Stimulated activated naive B cell treated with anti-CD40 and anti-IgM and Interleukin-4, amounts not matched to agents 10 μg/mL and 1 μg/mL and 100 μg/mL, for 72 hours (primary cell): ENCODE measurements around the gene SH3D21.

Experiments used
- ATAC-seq, 2 donors: fragments of 150-1000 bp; cut with Tn5 transposase; replicated peaks; 2 replicates each; pipeline ENCODE4 v1.10.0; 2021; ENCODE audit warnings: moderate library complexity in 1 of 2
- DNase-seq: peaks from one replicate; pipeline ENCODE4 v3.0.0; 2021
- H3K27ac Mint-ChIP-seq: one replicate; pipeline ENCODE4 v1.8.0; 2022; ENCODE audit warnings: mild to moderate bottlenecking, mixed read lengths
- H3K27me3 Mint-ChIP-seq, 2 donors: one replicate each; pipeline ENCODE4 v1.8.0; 2022; ENCODE audit warnings: mixed read lengths in 2 of 2
- H3K36me3 Mint-ChIP-seq, 2 donors: one replicate each; pipeline ENCODE4 v1.8.0; 2022; ENCODE audit warnings: mixed read lengths in 2 of 2, mild to moderate bottlenecking in 1 of 2
- H3K4me1 Mint-ChIP-seq, 2 donors: one replicate each; pipeline ENCODE4 v1.8.0; 2022; ENCODE audit warnings: mixed read lengths in 2 of 2, mild to moderate bottlenecking in 1 of 2
- H3K4me3 Mint-ChIP-seq, 2 donors: one replicate each; pipeline ENCODE4 v1.8.0; 2022; ENCODE audit warnings: mild to moderate bottlenecking in 2 of 2, mixed read lengths in 2 of 2, moderate library complexity in 1 of 2
- H3K9me3 Mint-ChIP-seq, 2 donors: one replicate each; pipeline ENCODE4 v1.8.0; 2022; ENCODE audit warnings: mixed read lengths in 2 of 2, mild to moderate bottlenecking in 1 of 2

The SH3D21 gene

DNA sequence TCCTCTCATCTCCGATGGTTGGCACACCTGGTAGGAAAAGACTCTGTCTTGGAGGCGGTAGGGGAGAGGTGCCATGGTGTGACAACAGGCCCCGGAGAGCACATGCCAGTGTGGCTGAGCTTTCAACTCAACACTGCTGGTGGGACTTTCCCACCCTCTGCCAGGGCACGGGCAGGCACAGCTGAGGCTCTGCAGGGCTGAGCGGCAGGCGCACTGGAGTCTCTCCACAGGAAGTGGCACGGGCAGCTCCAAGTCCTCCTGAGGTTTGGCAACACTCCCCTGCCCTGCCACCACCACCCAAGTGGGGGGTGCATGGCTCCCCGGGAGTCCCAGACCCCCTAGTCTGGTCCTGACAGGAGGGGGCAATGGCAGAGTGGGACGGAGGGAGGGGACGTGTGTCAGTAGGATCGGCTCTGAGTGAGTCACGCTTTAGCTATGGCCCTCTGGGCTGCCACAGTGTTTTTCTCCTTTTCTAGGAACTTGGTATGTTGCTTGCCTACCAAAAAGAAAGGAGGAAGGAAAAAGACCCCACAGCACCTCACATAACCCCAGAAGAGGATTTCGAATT lies 44.6 kb downstream of the SH3D21 start:
- H3K4me1 Mint-ChIP-seq: peaks cover 31 to 39% of the 10 kb centered on the region in 2 donors
- DNase-seq (no peak), ATAC-seq (peak; percentile 77 to 81)
- H3K36me3 Mint-ChIP-seq: peaks cover 44 to 64% of the 10 kb centered on the region in 2 donors
- H3K9me3 Mint-ChIP-seq: no peaks in the 10 kb centered on the region
- peak overlapping the region; percentile 32 for H3K27ac Mint-ChIP-seq
- peak overlapping the region in 1 of 2 donors; percentile 37 for H3K4me3 Mint-ChIP-seq
- no peaks in the 10 kb centered on the region for H3K27me3 Mint-ChIP-seq

DNA sequence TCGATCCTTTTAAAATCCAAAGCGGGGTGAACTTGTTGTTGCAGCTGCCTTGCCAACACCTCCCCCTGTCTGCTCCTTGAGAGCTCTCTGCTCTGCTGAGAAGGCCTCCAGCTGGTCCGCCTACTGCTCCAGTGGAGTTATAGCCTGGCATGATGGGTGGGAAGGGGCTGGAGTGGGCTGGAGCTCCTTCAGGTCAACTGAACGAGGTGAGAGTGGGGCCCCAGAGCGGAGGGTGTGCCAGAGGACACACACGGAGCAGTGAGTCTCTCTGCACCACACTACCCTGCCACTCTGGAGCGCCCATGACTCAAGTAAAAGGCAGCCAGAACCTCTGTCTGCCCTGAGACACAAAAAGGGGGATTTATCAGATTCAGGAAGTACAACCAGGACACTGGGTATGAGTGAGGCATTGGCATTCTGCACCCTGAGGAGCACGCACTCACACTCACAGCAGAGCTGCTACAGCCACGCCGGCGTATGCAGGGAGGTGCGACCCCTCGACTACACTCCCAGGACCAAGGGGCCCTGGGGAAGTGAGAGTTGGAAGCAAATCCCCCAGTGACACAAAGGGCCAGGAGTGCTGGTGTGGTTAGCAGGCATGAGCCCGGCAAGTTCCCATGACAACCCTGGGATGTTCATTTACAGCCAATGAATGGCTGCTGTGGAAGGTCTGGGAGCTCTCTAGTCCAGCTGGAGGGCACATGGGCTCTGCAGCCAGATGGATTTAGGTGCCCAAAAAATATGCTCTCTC lies 45.2 kb downstream of the SH3D21 start:
- peaks cover 41 to 61% of the 10 kb centered on the region in 2 donors for H3K36me3 Mint-ChIP-seq
- H3K4me3 Mint-ChIP-seq: peak overlapping the region in 1 of 2 donors; percentile 37
- ATAC-seq (peak; percentile 4 to 18), DNase-seq (no peak)
- H3K4me1 Mint-ChIP-seq: peaks cover 31 to 39% of the 10 kb centered on the region in 2 donors
- H3K27me3 Mint-ChIP-seq: no peaks in the 10 kb centered on the region
- H3K9me3 Mint-ChIP-seq: no peaks in the 10 kb centered on the region
- peak overlapping the region; percentile 83 for H3K27ac Mint-ChIP-seq

DNA sequence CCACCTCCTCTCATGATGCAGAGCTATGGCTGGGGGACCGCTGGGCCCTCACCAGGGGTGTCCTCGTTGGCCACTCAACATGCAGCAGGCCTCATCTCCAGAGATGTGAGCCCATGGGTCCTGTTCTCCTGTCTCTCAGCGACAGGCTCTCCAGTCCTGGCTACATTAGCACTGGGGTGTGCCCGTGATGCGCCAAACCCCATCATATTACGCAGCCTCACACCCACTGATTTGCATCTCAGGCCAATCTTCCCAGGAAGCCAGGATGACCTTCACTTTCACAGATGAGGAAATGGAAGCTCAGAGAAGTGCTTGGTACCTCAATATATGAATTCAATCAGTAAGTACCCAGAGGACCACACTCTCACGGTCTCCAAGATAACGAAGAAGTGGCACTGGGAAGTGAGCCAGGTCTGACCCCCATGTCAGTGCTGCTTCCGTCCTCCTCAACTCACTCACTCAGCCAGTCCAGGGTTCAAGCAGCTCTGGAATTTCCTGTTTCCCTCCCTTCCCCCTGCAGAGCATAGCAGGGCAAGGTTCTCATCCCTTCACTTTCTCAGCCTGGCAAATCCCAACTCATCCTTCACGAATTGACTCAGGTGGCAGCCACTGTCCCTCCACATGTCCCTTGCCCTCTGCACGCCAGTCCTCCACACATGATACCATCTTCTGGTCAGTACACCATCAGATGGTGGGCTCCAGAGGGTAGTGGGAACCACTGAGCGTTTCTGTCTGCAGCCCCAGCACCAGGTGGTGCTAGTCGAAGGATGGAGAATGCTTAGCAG lies 46.1 kb downstream of the SH3D21 start:
- no peaks in the 10 kb centered on the region for H3K27me3 Mint-ChIP-seq
- H3K4me3 Mint-ChIP-seq: no peak overlapping the region
- no peak overlapping the region for H3K27ac Mint-ChIP-seq
- ATAC-seq (no peak), DNase-seq (no peak)
- peaks cover 31 to 39% of the 10 kb centered on the region in 2 donors for H3K4me1 Mint-ChIP-seq
- H3K36me3 Mint-ChIP-seq: peaks cover 37 to 61% of the 10 kb centered on the region in 2 donors
- no peaks in the 10 kb centered on the region for H3K9me3 Mint-ChIP-seq

DNA sequence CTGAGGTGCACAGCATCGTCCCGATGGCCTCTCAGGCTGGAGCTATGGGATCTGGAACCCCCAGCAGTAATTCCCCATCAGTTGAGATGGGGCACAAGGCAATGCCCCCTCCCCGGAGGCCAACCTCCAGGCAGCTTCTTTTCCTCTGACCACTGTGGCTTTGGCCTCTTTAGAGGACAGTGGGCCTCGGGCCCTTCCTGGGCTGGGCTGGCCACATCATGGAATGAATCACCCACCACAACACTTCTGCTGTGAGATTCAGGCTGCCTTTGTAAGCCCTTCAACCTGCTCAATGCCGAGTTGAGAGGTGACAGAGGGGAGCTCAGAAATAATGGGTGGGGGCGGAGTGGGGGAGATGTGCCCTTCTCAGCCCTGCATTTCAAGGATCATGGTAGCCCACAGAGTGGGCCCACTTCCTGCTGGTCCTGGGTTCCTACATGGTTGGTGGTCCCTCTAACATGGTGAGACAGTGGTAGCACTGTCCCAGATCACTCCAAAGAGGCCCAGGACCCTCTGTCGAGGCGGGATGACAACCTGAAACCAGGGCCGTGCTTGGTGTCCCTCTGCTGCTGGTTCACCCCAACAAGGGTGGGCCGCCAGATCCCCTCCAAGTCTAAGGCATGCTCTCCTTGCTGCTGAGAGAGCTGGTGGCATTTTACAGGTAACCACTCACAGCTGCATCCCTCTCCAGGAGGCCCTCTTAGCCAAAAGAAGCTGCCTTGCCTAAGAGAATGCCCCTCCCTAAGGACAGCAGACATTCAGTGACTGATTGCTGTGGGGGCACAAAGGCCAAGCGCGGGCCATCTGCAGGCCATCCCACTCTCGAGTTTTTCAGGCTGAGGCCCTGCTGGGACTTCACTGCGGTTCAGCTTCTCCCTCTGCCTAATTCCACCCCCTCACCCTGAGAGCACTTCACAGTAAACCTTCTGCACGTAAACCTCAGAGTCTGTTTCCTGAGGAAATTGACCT lies 47.0 kb downstream of the SH3D21 start:
- Mint-ChIP-seq H3K9me3 (no peaks in the 10 kb centered on the region), H3K27ac (no peak overlapping the region), H3K36me3 (peaks cover 39 to 60% of the 10 kb centered on the region in 2 donors), H3K4me3 (no peak overlapping the region), H3K4me1 (peaks cover 31 to 39% of the 10 kb centered on the region in 2 donors), H3K27me3 (no peaks in the 10 kb centered on the region)
- DNase-seq (no peak), ATAC-seq (no peak)

DNA sequence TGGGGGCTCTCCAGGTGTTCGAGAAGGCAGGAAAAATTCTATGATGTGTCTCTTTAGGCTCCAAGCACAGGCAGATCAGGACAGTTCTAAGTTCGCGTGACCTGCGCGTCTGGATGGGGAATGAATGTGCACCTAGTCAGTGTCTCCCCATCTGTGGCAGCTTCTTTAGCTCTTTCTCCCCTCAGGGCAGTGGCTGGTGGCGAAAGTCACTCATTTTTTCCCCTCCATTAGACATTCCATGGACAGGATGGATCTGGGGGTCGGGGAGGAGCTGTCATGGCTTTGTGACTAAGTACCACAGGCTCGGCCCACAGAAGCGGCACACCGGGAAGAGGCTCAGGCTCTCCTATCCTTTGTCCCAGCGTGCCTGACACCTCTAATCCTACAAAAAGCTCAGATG lies 48.3 kb downstream of the SH3D21 start:
- Mint-ChIP-seq H3K9me3 (no peaks in the 10 kb centered on the region), H3K36me3 (peaks cover 42 to 62% of the 10 kb centered on the region in 2 donors), H3K4me3 (no peak overlapping the region), H3K27ac (peak overlapping the region; percentile 17), H3K4me1 (peaks cover 30 to 40% of the 10 kb centered on the region in 2 donors), H3K27me3 (no peaks in the 10 kb centered on the region)
- DNase-seq: no peak
- no peak for ATAC-seq

DNA sequence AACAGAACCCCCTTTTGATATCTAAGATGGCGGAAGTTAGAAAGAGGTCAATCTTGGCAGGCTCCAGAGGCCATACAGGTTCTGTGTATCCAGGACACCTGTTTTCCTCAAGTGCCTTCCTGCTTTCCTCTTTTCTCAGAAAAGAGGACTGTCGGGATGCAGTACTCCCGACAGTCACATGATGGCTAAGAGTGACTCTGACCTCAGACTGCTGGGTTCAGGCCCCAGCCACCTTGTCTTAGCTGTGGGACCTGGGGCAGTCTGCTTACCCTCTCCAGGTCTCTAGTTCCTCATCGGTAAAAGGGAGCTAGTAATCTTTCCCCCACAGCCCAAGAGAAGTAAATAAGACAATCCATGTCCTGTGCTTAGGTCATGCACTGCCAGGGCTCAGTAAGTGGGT lies 49.6 kb downstream of the SH3D21 start:
- H3K9me3 Mint-ChIP-seq: no peaks in the 10 kb centered on the region
- H3K36me3 Mint-ChIP-seq: peaks cover 47 to 61% of the 10 kb centered on the region in 2 donors
- DNase-seq (no peak), ATAC-seq (no peak)
- H3K4me1 Mint-ChIP-seq: peaks cover 29 to 41% of the 10 kb centered on the region in 2 donors
- no peak overlapping the region for H3K4me3 Mint-ChIP-seq
- H3K27ac Mint-ChIP-seq: peak overlapping the region; percentile 70
- H3K27me3 Mint-ChIP-seq: no peaks in the 10 kb centered on the region

DNA sequence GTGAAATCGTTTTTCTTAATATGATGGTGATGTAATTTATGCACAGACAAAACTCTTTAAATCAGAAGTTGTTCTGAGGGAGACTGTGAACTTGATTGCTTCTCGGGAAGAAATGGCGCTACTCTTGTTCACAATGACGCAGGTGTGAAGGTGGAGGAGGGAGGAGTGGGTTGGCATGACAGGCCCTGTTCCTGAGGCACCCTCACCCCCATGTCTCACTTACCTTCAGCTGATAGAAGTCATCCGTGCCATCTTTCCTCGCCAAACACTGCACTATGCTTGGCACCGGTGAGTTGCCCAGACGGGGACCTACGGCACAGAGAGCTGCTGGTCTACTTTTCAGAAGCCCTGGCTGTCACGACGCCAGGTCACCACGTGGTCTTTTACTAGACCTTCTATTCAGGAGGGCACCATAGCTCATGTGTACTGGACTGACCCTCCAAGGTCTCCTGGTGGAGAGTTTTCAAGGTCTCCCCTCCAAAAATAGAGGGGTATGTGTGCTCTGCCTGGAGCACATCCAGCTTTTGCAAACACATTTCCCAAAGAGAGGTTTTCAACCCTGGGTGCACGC lies 52.4 kb downstream of the SH3D21 start:
- DNase-seq (no peak), ATAC-seq (no peak)
- peaks cover 44 to 58% of the 10 kb centered on the region in 2 donors for H3K36me3 Mint-ChIP-seq
- no peaks in the 10 kb centered on the region for H3K9me3 Mint-ChIP-seq
- peak overlapping the region in 1 of 2 donors; percentile 43 for H3K4me3 Mint-ChIP-seq
- H3K4me1 Mint-ChIP-seq: peaks cover 18 to 32% of the 10 kb centered on the region in 2 donors
- peak overlapping the region; percentile 95 for H3K27ac Mint-ChIP-seq
- H3K27me3 Mint-ChIP-seq: no peaks in the 10 kb centered on the region

DNA sequence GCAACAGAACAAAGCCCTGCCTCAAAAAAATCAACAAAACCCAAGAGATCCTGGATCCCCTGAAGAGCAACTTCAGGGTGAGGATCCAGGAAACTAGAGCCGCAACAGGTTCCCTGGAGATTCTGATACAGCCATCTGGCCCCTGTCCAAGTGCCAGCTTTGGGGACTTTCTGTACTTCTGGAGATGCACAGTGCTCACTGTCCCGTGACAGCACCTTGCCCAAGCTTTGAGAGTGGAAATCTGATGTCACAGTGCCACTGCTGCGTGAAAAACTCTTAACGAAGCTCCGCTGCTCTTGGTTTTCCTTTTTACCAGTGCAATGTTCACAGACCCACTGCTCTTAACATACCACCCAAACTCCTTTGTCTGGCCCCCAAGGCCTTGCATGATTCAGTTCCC lies 53.2 kb downstream of the SH3D21 start:
- no peaks in the 10 kb centered on the region for H3K27me3 Mint-ChIP-seq
- peak overlapping the region; percentile 95 for H3K27ac Mint-ChIP-seq
- H3K4me1 Mint-ChIP-seq: peaks cover 18 to 32% of the 10 kb centered on the region in 2 donors
- peak overlapping the region; percentile 60 to 70 for H3K4me3 Mint-ChIP-seq
- no peaks in the 10 kb centered on the region for H3K9me3 Mint-ChIP-seq
- DNase-seq: no peak
- H3K36me3 Mint-ChIP-seq: peaks cover 38 to 50% of the 10 kb centered on the region in 2 donors
- peak; percentile 83 to 89 for ATAC-seq

DNA sequence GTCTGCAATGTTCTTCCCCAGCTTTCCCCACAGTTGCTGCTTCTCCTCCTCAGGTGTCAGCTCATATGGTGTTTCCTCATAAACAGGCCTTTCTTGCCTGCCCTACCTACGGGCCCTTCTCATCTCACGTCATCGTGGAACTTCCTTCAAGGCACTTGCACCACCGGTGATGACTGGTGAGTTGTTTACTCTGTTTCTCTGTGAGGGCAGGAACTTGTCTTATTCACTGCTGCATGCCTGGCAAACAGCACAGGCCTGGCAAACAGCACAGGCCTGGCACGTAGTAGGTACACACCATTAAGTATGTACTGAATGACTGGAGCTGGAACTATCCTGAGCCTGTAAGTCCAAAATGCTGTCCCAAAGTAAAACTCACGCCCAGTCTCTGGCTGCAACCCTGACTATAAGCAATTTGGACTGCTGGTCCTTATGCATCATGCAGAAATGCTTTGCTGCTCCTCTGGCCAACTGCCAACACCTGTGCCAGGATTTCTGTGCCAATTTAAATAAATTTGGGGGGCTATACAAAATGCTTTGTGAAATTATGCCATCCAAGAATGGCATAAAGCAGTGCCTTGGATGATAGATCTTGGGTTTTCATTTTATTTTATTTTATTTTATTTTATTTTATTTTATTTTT lies 53.9 kb downstream of the SH3D21 start:
- ATAC-seq: peak; percentile 88 to 90
- DNase-seq: no peak
- H3K4me1 Mint-ChIP-seq: peaks cover 18 to 34% of the 10 kb centered on the region in 2 donors
- H3K4me3 Mint-ChIP-seq: peak overlapping the region; percentile 60 to 70
- no peaks in the 10 kb centered on the region for H3K27me3 Mint-ChIP-seq
- H3K36me3 Mint-ChIP-seq: peaks cover 34 to 45% of the 10 kb centered on the region in 2 donors
- peak overlapping the region; percentile 95 for H3K27ac Mint-ChIP-seq
- H3K9me3 Mint-ChIP-seq: no peaks in the 10 kb centered on the region

DNA sequence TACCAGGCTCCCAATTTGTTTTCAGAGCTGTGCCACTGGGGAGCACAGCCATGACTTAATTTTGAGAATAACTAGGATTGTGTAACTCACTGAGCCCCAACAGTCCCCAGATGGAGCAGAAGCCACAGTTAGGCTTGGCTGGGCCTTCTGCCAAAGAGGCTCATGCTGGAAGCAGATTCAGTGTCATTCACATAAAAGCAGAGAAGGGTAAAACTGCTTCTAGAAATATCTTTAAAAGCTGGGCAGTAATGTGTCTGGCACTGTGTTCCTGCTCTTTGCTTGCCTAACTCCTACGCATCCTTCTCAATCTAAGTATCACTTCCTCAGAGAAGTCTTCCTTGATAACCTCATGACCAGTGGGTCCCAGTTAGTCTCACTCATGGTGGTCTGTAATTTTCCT lies 59.2 kb downstream of the SH3D21 start:
- Mint-ChIP-seq H3K4me3 (peak overlapping the region in 1 of 2 donors; percentile 43), H3K27ac (peak overlapping the region; percentile 92), H3K9me3 (no peaks in the 10 kb centered on the region), H3K4me1 (peaks cover 40 to 68% of the 10 kb centered on the region in 2 donors), H3K36me3 (peaks cover 21 to 28% of the 10 kb centered on the region in 2 donors), H3K27me3 (no peaks in the 10 kb centered on the region)
- DNase-seq (no peak), ATAC-seq (peak; percentile 60 to 63)

DNA sequence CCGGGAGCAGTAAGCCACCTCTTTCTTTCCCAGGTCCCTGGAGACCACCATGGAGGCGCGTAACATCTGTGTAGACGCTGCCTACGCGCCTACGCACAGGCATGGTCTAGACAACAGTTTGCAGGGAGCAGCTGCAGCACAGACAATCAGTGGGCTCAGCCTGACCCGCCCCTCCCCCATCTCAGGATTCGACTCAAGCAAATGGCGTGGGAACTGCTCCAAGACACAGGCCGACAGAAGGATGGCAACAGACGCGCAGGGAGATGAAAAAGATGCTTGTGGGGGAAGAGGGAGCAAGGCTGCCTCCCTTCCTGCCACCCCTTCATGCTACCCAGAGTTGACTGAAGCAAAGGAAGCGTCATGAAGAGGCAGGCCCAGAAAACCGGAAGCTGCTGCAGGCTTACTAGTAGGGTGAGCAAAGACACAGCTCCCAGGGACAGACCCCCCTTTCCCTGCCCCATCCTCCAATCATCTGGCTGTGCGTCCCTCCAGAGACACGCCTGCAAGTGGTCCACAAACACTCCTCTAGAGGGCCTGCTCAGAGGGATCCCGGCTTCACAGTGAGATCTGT lies 60.0 kb downstream of the SH3D21 start:
- Mint-ChIP-seq H3K27ac (peak overlapping the region; percentile 92), H3K4me1 (peaks cover 39 to 66% of the 10 kb centered on the region in 2 donors), H3K36me3 (peaks cover 18 to 25% of the 10 kb centered on the region in 2 donors), H3K27me3 (no peaks in the 10 kb centered on the region), H3K9me3 (no peaks in the 10 kb centered on the region), H3K4me3 (peak overlapping the region; percentile 16 to 21)
- ATAC-seq (peak; percentile 66 to 75), DNase-seq (no peak)

DNA sequence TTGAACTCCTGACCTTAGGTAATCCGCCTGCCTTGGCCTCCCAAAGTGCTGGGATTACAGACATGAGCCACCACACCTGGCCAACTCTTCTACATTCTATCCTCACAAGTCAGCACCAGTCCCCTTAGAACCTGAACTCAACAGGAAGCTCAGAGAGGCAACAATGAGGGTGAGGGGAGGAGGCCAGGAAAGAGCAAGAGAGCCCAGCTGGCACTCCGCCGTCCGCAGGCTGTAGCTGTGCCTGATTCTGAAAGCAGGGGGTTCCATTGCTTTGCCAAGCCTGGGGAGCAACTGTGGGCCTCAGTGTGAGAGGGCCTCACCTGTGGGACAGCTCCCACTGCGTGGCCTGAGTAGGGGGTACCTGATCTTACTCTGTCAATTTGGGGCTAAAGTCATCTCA lies 60.9 kb downstream of the SH3D21 start:
- H3K4me1 Mint-ChIP-seq: peaks cover 38 to 66% of the 10 kb centered on the region in 2 donors
- no peak for ATAC-seq
- no peak for DNase-seq
- no peak overlapping the region for H3K4me3 Mint-ChIP-seq
- peak overlapping the region; percentile 77 for H3K27ac Mint-ChIP-seq
- H3K36me3 Mint-ChIP-seq: peaks cover 11 to 20% of the 10 kb centered on the region in 2 donors
- H3K27me3 Mint-ChIP-seq: no peaks in the 10 kb centered on the region
- no peaks in the 10 kb centered on the region for H3K9me3 Mint-ChIP-seq
